Epithelial cell of esophagus (primary cell): ENCODE results near the gene PPAN.

Experiments used
- DNase-seq: peaks from one replicate; pipeline ENCODE4 v3.0.0; 2010; ENCODE audit warnings: low read depth
- H3K4me3 ChIP-seq: 2 replicates; pipeline ENCODE4 v1.5.1; 2011; ENCODE audit warnings: mild to moderate bottlenecking, low read length, control low read depth
- TF ChIP-seq, protein P1 (sequence below): IDR thresholded peaks from 2 replicates; pipeline ENCODE4 v1.5.1; 2011; ENCODE audit warnings: low read depth, mild to moderate bottlenecking, low read length, control low read depth, inconsistent platforms; ENCODE audit not compliant: insufficient read depth; ENCODE audit errors: missing control alignments

Gene PPAN

GRCh38 chr19:10151521-10151920, 45.4 kb downstream of the PPAN start:
- no peak for DNase-seq
- TF ChIP-seq, protein P1, sequence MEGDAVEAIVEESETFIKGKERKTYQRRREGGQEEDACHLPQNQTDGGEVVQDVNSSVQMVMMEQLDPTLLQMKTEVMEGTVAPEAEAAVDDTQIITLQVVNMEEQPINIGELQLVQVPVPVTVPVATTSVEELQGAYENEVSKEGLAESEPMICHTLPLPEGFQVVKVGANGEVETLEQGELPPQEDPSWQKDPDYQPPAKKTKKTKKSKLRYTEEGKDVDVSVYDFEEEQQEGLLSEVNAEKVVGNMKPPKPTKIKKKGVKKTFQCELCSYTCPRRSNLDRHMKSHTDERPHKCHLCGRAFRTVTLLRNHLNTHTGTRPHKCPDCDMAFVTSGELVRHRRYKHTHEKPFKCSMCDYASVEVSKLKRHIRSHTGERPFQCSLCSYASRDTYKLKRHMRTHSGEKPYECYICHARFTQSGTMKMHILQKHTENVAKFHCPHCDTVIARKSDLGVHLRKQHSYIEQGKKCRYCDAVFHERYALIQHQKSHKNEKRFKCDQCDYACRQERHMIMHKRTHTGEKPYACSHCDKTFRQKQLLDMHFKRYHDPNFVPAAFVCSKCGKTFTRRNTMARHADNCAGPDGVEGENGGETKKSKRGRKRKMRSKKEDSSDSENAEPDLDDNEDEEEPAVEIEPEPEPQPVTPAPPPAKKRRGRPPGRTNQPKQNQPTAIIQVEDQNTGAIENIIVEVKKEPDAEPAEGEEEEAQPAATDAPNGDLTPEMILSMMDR, result no peak
- no peak overlapping the region for H3K4me3 ChIP-seq

GRCh38 chr19:10152100-10152499, 45.9 kb downstream of the PPAN start:
- TF ChIP-seq, protein P1, result no peak
- H3K4me3 ChIP-seq, result no peak overlapping the region
- DNase-seq, result no peak

DNA sequence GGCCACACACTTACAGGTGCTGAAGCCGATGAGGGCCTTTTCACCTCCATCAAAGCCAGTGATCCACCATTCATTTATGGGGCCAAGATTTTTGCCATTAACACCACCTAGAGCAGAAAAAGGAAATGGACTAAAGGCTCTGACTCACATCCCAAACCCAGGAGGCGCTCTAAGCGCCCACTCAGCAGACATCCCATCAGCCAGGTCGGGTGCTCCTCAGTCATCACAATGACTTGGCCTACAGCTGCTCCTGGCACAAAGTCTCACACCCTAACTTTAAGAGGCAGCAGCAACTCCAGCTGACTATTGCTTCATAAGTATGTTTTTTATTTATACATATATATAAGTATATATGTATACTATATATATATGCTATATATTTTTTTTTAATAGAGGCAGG, 49.7 kb downstream of the PPAN start:
- DNase-seq, result peak; percentile 43
- no peak overlapping the region for H3K4me3 ChIP-seq
- TF ChIP-seq, protein P1, result no peak

- DNase-seq, result no peak
- no peak overlapping the region for H3K4me3 ChIP-seq
Observed at GRCh38 chr19:10158071-10158470, 51.9 kb downstream of the PPAN start.

DNA sequence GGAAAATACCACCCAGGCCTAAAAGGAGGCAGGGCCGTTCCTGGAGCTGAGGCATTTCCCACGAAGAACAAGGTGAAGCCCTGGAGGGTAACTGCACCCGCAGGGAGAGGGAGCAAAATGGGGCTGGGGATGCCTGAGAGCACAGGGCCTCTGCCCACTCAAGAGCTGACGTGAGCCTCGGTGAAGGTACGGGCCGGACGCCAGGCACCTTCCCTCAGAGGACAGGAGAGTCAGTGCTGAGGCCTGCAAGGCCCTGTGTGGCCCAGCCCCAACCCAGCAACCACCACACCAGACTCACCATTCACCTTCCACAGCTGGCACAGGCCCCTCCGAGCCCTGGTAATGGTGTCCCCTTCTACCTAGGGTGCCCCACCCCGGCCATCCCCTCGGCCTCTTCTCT, 52.3 kb downstream of the PPAN start:
- H3K4me3 ChIP-seq, result no peak overlapping the region
- TF ChIP-seq, protein P1, result no peak
- no peak for DNase-seq

More at GRCh38 chr19:10158071-10158470, 51.9 kb downstream of the PPAN start:
- TF ChIP-seq, protein P1, result no peak

GRCh38 chr19:10159610-10160009, 53.4 kb downstream of the PPAN start:
- TF ChIP-seq, protein P1, result no peak

More at GRCh38 chr19:10159610-10160009, 53.4 kb downstream of the PPAN start:
- DNase-seq, result no peak
- H3K4me3 ChIP-seq, result no peak overlapping the region
